Stimulated activated CD8-positive, alpha-beta memory T cell treated with anti-CD3 and anti-CD28 coated beads, Interleukin-12 subunit alpha, Interleukin-12 subunit beta, amount 100 ng/mL, for 24 hours (primary cell): ENCODE data around the gene MYO5A.
A peak's percentile ranks its signal among the peaks of the same experiment; 100 is the strongest.
"Not testable (repeated sequence)": the region's sequence is repeated elsewhere in the genome, so short reads cannot be mapped to it uniquely, and the experiment has no call there.

ENCODE experiments used
- DNase-seq: peaks from one replicate; pipeline ENCODE4 v3.0.0-alpha.2; 2020; ENCODE audit errors: extremely low read depth

Gene MYO5A

GRCh38 chr15:52528564-52529340 lies at the start of gene MYO5A:
MYO5A (minus strand) TSS chr15:52528880; CDS start chr15:52528806, 74 bp downstream.
- DNase-seq, result peak; percentile 45

GRCh38 chr15:52576692-52577091 lies 48.0 kb upstream of the MYO5A start:
- no peak for DNase-seq

GRCh38 chr15:52575573-52575972 lies 46.9 kb upstream of the MYO5A start:
- DNase-seq, result not testable (repeated sequence)

GRCh38 chr15:52575072-52575471 lies 46.4 kb upstream of the MYO5A start:
- DNase-seq, result no peak

GRCh38 chr15:52574623-52575022 lies 45.9 kb upstream of the MYO5A start:
- not testable (repeated sequence) for DNase-seq

- DNase-seq, result peak; percentile 51
Observed at GRCh38 chr15:52568601-52569585, 40.2 kb upstream of the MYO5A start, which contains the start of gene ARPP19. ARPP19 (minus strand) TSS chr15:52569030; CDS start chr15:52568892, 138 bp downstream.

GRCh38 chr15:52567871-52568600 lies 39.4 kb upstream of the MYO5A start:
- DNase-seq, result peak; percentile 22

- DNase-seq, result no peak
Observed at GRCh38 chr15:52566889-52567288, 38.2 kb upstream of the MYO5A start.

- not testable (repeated sequence) for DNase-seq
Observed at GRCh38 chr15:52565417-52566358, 37.0 kb upstream of the MYO5A start.

- DNase-seq, result no peak
Observed at GRCh38 chr15:52563501-52564060, 34.9 kb upstream of the MYO5A start.

- no peak for DNase-seq
Observed at GRCh38 chr15:52559575-52559974, 30.9 kb upstream of the MYO5A start.

GRCh38 chr15:52559022-52559421 lies 30.3 kb upstream of the MYO5A start:
- DNase-seq, result no peak

GRCh38 chr15:52558196-52558595 lies 29.5 kb upstream of the MYO5A start:
- peak; percentile 22 for DNase-seq

GRCh38 chr15:52557274-52557641 lies 28.6 kb upstream of the MYO5A start:
- DNase-seq, result no peak

- DNase-seq, result no peak
Observed at GRCh38 chr15:52556524-52557273, 28.0 kb upstream of the MYO5A start.

GRCh38 chr15:52552303-52552702 lies 23.6 kb upstream of the MYO5A start:
- DNase-seq, result no peak

- DNase-seq, result no peak
Observed at GRCh38 chr15:52551762-52552161, 23.1 kb upstream of the MYO5A start.

GRCh38 chr15:52551186-52551585 lies 22.5 kb upstream of the MYO5A start:
- DNase-seq, result not testable (repeated sequence)

- no peak for DNase-seq
Observed at GRCh38 chr15:52546031-52546751, 17.5 kb upstream of the MYO5A start.
